HepG2 (cell line): ENCODE results near the gene ZNF324B. TPM values are rescaled to one million over a fixed set of nuclear protein-coding genes. Genes with fewer than 3 reads are reported as not detected.

Source experiments
- AGO1 ChIP-seq: fragments of 200-400 bp; formaldehyde crosslinking; IDR thresholded peaks from 2 replicates; pipeline ENCODE4 v1.6.1; 2017; ENCODE audit warnings: mild to moderate bottlenecking, low read depth, low read length, moderate library complexity; ENCODE audit not compliant: poor library complexity, severe bottlenecking
- MAFK ChIP-seq, 2 experiments: IDR thresholded peaks in 1 of 2; conservative IDR thresholded peaks in 1 of 2; 2 replicates each; pipeline ENCODE4 v1.6.1; 2011; ENCODE audit warnings: improper control_type of control experiment in 2 of 2, low read length in 2 of 2
- MIER3 ChIP-seq: IDR thresholded peaks from 2 replicates; pipeline ENCODE4 v1.6.1; 2016; ENCODE audit warnings: missing compliant biosample characterization, borderline replicate concordance
- NR3C1 ChIP-seq: sonication (generic); formaldehyde crosslinking; IDR thresholded peaks from 2 replicates; pipeline ENCODE4 v1.4.0; 2020; ENCODE audit warnings: missing genetic modification reagents
- PHF20 ChIP-seq: sonication (generic); formaldehyde crosslinking; IDR thresholded peaks from 2 replicates; pipeline ENCODE4 v1.5.0; 2020; ENCODE audit warnings: mild to moderate bottlenecking, missing genetic modification reagents
- PTBP1 ChIP-seq: fragments of 200-400 bp; formaldehyde crosslinking; IDR thresholded peaks from 2 replicates; pipeline ENCODE4 v1.6.1; 2018; ENCODE audit warnings: low read length, low read depth; ENCODE audit not compliant: poor library complexity, severe bottlenecking
- RARG ChIP-seq: sonication (generic); formaldehyde crosslinking; IDR thresholded peaks from 2 replicates; pipeline ENCODE4 v1.4.0; 2020; ENCODE audit warnings: low read depth, mild to moderate bottlenecking, missing genetic modification reagents
- REXO4 ChIP-seq: sonication (generic); formaldehyde crosslinking; IDR thresholded peaks from 2 replicates; pipeline ENCODE4 v1.8.0; 2022; ENCODE audit warnings: missing genetic modification reagents, mild to moderate bottlenecking, borderline replicate concordance
- RORA ChIP-seq: sonication (generic); formaldehyde crosslinking; IDR thresholded peaks from 2 replicates; pipeline ENCODE4 v1.5.0; 2020; ENCODE audit warnings: mild to moderate bottlenecking, missing genetic modification reagents, moderate library complexity
- SRSF1 ChIP-seq: fragments of 200-400 bp; formaldehyde crosslinking; optimal IDR thresholded peaks from 2 replicates; pipeline ENCODE3; 2017; ENCODE audit warnings: mild to moderate bottlenecking, low read depth, low read length, moderate library complexity
- U2AF2 ChIP-seq: fragments of 200-400 bp; formaldehyde crosslinking; IDR thresholded peaks from 2 replicates; pipeline ENCODE4 v1.6.1; 2017; ENCODE audit warnings: low read depth, mild to moderate bottlenecking, low read length
- YY1 ChIP-seq: IDR thresholded peaks from 2 replicates; pipeline ENCODE4 v1.6.1; 2011; ENCODE audit warnings: low read length, low read depth, moderate library complexity, mild to moderate bottlenecking; ENCODE audit not compliant: insufficient read depth, insufficient replicate concordance
- ZBTB21 ChIP-seq: sonication (generic); formaldehyde crosslinking; IDR thresholded peaks from 2 replicates; pipeline ENCODE4 v1.4.0; 2020; ENCODE audit warnings: missing genetic modification reagents
- ZBTB42 ChIP-seq: sonication (generic); formaldehyde crosslinking; IDR thresholded peaks from 2 replicates; pipeline ENCODE4 v1.5.0; 2020; ENCODE audit warnings: mild to moderate bottlenecking, missing genetic modification reagents
- ZKSCAN1 ChIP-seq: fragments of 150-350 bp; IDR thresholded peaks from 2 replicates; pipeline ENCODE4 v1.6.1; 2014; ENCODE audit warnings: low read length
- ZMYM4 ChIP-seq: sonication (generic); formaldehyde crosslinking; IDR thresholded peaks from 2 replicates; pipeline ENCODE4 v1.8.1; 2023; ENCODE audit warnings: mild to moderate bottlenecking, missing genetic modification reagents
- ZNF230 ChIP-seq: sonication (generic); formaldehyde crosslinking; IDR thresholded peaks from 2 replicates; pipeline ENCODE4 v1.4.0; 2020; ENCODE audit warnings: mild to moderate bottlenecking, missing genetic modification reagents
- ZNF33A ChIP-seq: sonication (generic); formaldehyde crosslinking; IDR thresholded peaks from 2 replicates; pipeline ENCODE4 v1.5.1; 2020; ENCODE audit warnings: missing genetic modification reagents, mild to moderate bottlenecking, moderate library complexity, borderline replicate concordance
- ZNF558 ChIP-seq: sonication (generic); formaldehyde crosslinking; IDR thresholded peaks from 2 replicates; pipeline ENCODE4 v1.9.0; 2022; ENCODE audit warnings: mild to moderate bottlenecking, missing genetic modification reagents, borderline replicate concordance
- ZNF619 ChIP-seq: sonication (generic); formaldehyde crosslinking; IDR thresholded peaks from 2 replicates; pipeline ENCODE4 v1.4.0; 2020; ENCODE audit warnings: mild to moderate bottlenecking, missing genetic modification reagents
- ZNF652 ChIP-seq: IDR thresholded peaks from 2 replicates; pipeline ENCODE4 v1.6.1; 2016; ENCODE audit warnings: low read depth, borderline replicate concordance
- ZNF703 ChIP-seq: sonication (generic); formaldehyde crosslinking; IDR thresholded peaks from 2 replicates; pipeline ENCODE4 v1.5.1; 2020; ENCODE audit warnings: missing genetic modification reagents, mild to moderate bottlenecking, moderate library complexity, borderline replicate concordance
- ZNF746 ChIP-seq: sonication (generic); formaldehyde crosslinking; IDR thresholded peaks from 2 replicates; pipeline ENCODE4 v1.8.0; 2022; ENCODE audit warnings: mild to moderate bottlenecking, missing genetic modification reagents
- ZNF777 ChIP-seq: sonication (generic); formaldehyde crosslinking; IDR thresholded peaks from 2 replicates; pipeline ENCODE4 v1.4.0; 2020; ENCODE audit warnings: missing genetic modification reagents
- ZNF792 ChIP-seq: IDR thresholded peaks from 2 replicates; pipeline ENCODE4 v1.6.1; 2016
- ZNF850 ChIP-seq: sonication (generic); formaldehyde crosslinking; conservative IDR thresholded peaks from 2 replicates; pipeline ENCODE4 v1.9.0; 2021; ENCODE audit warnings: mild to moderate bottlenecking, missing genetic modification reagents
- polyA plus RNA-seq, 8 experiments: library from polyadenylated mRNA; depleted of rRNA in 3 of 8; stranded (reverse) in 7 of 8; unstranded in 1 of 8; fragments of >200 nt; fragmentation: Illumina TruSeq in 4 of 8; extraction: Trizol in 4 of 8; gene quantifications; 2 replicates each; pipeline versions ENCODE4 v1.2.1 to v1.2.3, GENCODE V29; 2011 to 2016; ENCODE audit warnings: low read depth in 4 of 8, missing spikeins in 1 of 8, mixed read lengths in 1 of 8; ENCODE audit not compliant: insufficient read depth in 1 of 8
- total RNA-seq, 5 experiments: library from RNA; depleted of rRNA; stranded (reverse); fragments of >200 nt; fragmentation: Illumina TruSeq; extraction: Trizol; gene quantifications; 2 replicates each; pipeline ENCODE4 v1.2.3, GENCODE V29; 2016; ENCODE audit warnings: low read depth in 1 of 5
- TF ChIP-seq, protein P1 (sequence below): sonication (generic); formaldehyde crosslinking; IDR thresholded peaks from 2 replicates; pipeline ENCODE4 v1.4.0; 2020; ENCODE audit warnings: missing genetic modification reagents
- TF ChIP-seq, protein P2 (sequence below): sonication (generic); formaldehyde crosslinking; conservative IDR thresholded peaks from 2 replicates; pipeline ENCODE4 v1.8.0; 2022; ENCODE audit warnings: mild to moderate bottlenecking, moderate library complexity, missing genetic modification reagents
- TF ChIP-seq, protein P3 (sequence below): sonication (generic); formaldehyde crosslinking; IDR thresholded peaks from 2 replicates; pipeline ENCODE4 v1.5.0; 2020; ENCODE audit warnings: missing genetic modification reagents, mild to moderate bottlenecking, borderline replicate concordance

Gene ZNF324B
- total and polyA plus RNA-seq, 2 of the 13 experiments (the other 11 are each of a cell fraction or from before 2014, with no cell fraction given): 0.53 to 3.0 TPM

DNA sequence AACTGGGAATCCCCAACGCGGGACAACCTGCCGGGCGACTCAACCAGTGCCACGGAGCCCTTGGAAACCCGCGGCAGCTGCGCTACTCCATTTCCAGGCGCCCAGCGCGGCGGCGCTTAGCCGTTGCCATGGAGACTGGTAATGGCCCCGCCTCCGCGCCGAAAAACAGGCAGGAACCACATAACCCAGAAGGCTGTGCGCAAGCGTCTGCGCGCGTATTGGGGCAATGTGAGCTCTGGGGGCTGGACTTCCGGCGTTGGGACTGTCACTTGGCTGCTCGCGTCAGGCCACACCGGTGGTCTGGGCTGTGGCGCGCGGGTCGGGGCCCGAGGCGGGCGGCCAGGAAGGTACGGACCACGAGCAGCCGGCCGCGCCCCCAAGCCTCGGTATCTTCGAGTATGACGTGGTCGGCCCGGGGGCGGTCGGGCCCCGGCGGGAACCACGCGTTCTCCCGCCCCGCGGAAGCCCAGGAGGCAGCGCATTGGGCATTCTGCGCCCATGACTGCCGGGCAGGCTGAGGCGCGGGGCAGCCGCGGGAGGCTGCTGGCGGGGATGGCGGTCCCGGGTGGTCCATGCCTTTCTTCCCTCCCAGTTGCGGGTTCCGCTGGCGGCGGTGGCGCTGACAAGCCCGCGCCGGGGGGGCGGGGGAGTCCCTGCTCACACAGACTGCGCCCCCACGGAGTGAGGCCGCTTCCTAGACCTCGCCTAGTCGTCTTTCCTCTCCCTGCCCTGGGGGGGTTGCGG lies at the start of gene ZNF324B (continued):
- TF ChIP-seq MAFK (conservative IDR thresholded peaks at IDR 0.05 in 1 of 2, IDR thresholded peaks at IDR 0.05 in 1 of 2; ENCODE audit: low read length in 2 of 2) (no peak), RARG (CRISPR knock-in tag) (no peak), ZNF746 (no peak), NR3C1 (CRISPR knock-in tag) (no peak), ZNF558 (no peak), ZNF230 (CRISPR knock-in tag) (no peak), SRSF1 (no peak), U2AF2 (no peak), ZNF33A (CRISPR knock-in tag) (no peak), PHF20 (CRISPR knock-in tag) (peak; percentile 76), ZNF777 (no peak), AGO1 (peak; percentile 34), ZKSCAN1 (no peak), ZNF619 (CRISPR knock-in tag) (no peak), ZNF850 (CRISPR knock-in tag) (no peak), ZNF652 (no peak), PTBP1 (no peak), ZBTB21 (CRISPR knock-in tag) (no peak), ZMYM4 (CRISPR knock-in tag) (no peak), MIER3 (CRISPR knock-in tag) (0 out of 2 replicates have a peak, but pooled peaks have one; percentile 37), YY1 (peak; percentile 71), ZBTB42 (CRISPR knock-in tag) (no peak), ZNF792 (CRISPR knock-in tag) (no peak), REXO4 (CRISPR knock-in tag) (no peak), RORA (no peak), ZNF703 (CRISPR knock-in tag) (no peak)
- TF ChIP-seq, protein P1, sequence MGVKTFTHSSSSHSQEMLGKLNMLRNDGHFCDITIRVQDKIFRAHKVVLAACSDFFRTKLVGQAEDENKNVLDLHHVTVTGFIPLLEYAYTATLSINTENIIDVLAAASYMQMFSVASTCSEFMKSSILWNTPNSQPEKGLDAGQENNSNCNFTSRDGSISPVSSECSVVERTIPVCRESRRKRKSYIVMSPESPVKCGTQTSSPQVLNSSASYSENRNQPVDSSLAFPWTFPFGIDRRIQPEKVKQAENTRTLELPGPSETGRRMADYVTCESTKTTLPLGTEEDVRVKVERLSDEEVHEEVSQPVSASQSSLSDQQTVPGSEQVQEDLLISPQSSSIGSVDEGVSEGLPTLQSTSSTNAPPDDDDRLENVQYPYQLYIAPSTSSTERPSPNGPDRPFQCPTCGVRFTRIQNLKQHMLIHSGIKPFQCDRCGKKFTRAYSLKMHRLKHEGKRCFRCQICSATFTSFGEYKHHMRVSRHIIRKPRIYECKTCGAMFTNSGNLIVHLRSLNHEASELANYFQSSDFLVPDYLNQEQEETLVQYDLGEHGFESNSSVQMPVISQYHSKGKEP (CRISPR knock-in tag): no peak
- TF ChIP-seq, protein P2, sequence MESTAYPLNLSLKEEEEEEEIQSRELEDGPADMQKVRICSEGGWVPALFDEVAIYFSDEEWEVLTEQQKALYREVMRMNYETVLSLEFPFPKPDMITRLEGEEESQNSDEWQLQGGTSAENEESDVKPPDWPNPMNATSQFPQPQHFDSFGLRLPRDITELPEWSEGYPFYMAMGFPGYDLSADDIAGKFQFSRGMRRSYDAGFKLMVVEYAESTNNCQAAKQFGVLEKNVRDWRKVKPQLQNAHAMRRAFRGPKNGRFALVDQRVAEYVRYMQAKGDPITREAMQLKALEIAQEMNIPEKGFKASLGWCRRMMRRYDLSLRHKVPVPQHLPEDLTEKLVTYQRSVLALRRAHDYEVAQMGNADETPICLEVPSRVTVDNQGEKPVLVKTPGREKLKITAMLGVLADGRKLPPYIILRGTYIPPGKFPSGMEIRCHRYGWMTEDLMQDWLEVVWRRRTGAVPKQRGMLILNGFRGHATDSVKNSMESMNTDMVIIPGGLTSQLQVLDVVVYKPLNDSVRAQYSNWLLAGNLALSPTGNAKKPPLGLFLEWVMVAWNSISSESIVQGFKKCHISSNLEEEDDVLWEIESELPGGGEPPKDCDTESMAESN: no peak
- TF ChIP-seq, protein P3, sequence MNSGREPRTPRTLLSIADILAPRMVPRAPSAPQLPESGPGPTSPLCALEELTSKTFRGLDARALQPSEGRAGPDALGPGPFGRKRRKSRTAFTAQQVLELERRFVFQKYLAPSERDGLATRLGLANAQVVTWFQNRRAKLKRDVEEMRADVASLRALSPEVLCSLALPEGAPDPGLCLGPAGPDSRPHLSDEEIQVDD: no peak
